Endothelial cell of umbilical vein (primary cell): ENCODE results near the gene TNP1. TPM values are rescaled to one million over a fixed set of nuclear protein-coding genes. Genes with fewer than 3 reads are reported as not detected.

ENCODE experiments used
- BruUV-seq: library from RNA; stranded (reverse); fragments of 400-500 nt; replicated peaks from 2 replicates; lab custom pipeline; 2021; lab: Mats Ljungman, UMichigan
- CTCF ChIA-PET: fragments of 300-600, 350-600 bp; sonication (Branson Sonifier 250); formaldehyde crosslinking; loops from one replicate; lab custom pipeline; 2021; ENCODE audit warnings: antibody characterized with exemption, inconsistent platforms; lab: Charles Lee
- POLR2A ChIA-PET: fragments of 300-600, 350-600 bp; sonication (Branson Sonifier 250); formaldehyde crosslinking; loops from one replicate; lab custom pipeline; 2021; ENCODE audit warnings: antibody characterized with exemption, inconsistent platforms; lab: Charles Lee
- DNase-seq: peaks from one replicate; pipeline ENCODE4 v3.0.0-alpha.2; 2011; ENCODE audit warnings: low read depth, low spot score
- FAIRE-seq: peaks from 2 replicates; lab custom pipeline; 2011; peaks lifted over from hg19 to GRCh38; lab: Jason Lieb, UNC
- H2AFZ ChIP-seq: 2 replicates; pipeline ENCODE4 v1.6.0; 2012; ENCODE audit warnings: low read depth, low read length, control low read depth, inconsistent platforms
- H3K27ac ChIP-seq: 2 replicates; pipeline ENCODE4 v1.5.1; 2011; ENCODE audit warnings: low read depth, mild to moderate bottlenecking, control low read depth, low read length, moderate library complexity; ENCODE audit not compliant: insufficient read depth
- H3K27me3 ChIP-seq, 2 experiments: 2 replicates each; pipeline versions ENCODE4 v1.6.0 to v1.6.1; 2011; ENCODE audit warnings: low read length in 2 of 2, mixed read lengths in 1 of 2; ENCODE audit not compliant: control insufficient read depth in 2 of 2, insufficient read depth in 2 of 2
- H3K36me3 ChIP-seq, 2 experiments: 2 replicates in 1 of 2; 3 replicates in 1 of 2; pipeline ENCODE4 v1.5.1; 2011; ENCODE audit warnings: low read length in 2 of 2, mild to moderate bottlenecking in 1 of 2, moderate library complexity in 1 of 2; ENCODE audit not compliant: control insufficient read depth in 2 of 2, insufficient read depth in 2 of 2; ENCODE audit errors: extremely low read depth in 1 of 2
- H3K4me1 ChIP-seq: 3 replicates; pipeline ENCODE4 v1.5.1; 2011; ENCODE audit warnings: mild to moderate bottlenecking, low read length; ENCODE audit not compliant: control insufficient read depth, insufficient read depth; ENCODE audit errors: extremely low read depth
- H3K4me2 ChIP-seq: 2 replicates; pipeline ENCODE4 v1.6.1; 2011; ENCODE audit warnings: low read length, control low read depth, mixed read lengths; ENCODE audit not compliant: insufficient read depth
- H3K4me3 ChIP-seq, 3 experiments: fragments of 200-600 bp in 1 of 3; sonication (generic), shearing (Covaris generic) in 1 of 3; replicated peaks in 1 of 3; 2 replicates each; pipeline ENCODE4 v1.5.1; 2011 to 2016; ENCODE audit warnings: control low read depth in 3 of 3, low read length in 3 of 3, mild to moderate bottlenecking in 2 of 3, inconsistent platforms in 1 of 3, low read depth in 1 of 3, moderate library complexity in 1 of 3; ENCODE audit not compliant: insufficient read depth in 1 of 3
- H3K79me2 ChIP-seq: 2 replicates; pipeline ENCODE4 v1.6.0; 2012; ENCODE audit warnings: low read length, inconsistent platforms; ENCODE audit not compliant: control insufficient read depth, insufficient read depth
- H3K9ac ChIP-seq: replicated peaks from 2 replicates; pipeline ENCODE3; 2011; ENCODE audit warnings: low read length, control low read depth; ENCODE audit not compliant: insufficient read depth; ENCODE audit errors: extremely low read depth
- H3K9me1 ChIP-seq: replicated peaks from 3 replicates; pipeline ENCODE4 v1.6.0; 2011; ENCODE audit warnings: mild to moderate bottlenecking, low read length; ENCODE audit not compliant: control insufficient read depth, insufficient read depth; ENCODE audit errors: extremely low read depth
- H3K9me3 ChIP-seq: replicated peaks from 2 replicates; pipeline ENCODE4 v1.5.1; 2012; ENCODE audit warnings: low read length, inconsistent platforms; ENCODE audit not compliant: control insufficient read depth, insufficient read depth
- H4K20me1 ChIP-seq: replicated peaks from 2 replicates; pipeline ENCODE3; 2011; ENCODE audit warnings: mild to moderate bottlenecking, low read length; ENCODE audit not compliant: control insufficient read depth, insufficient read depth; ENCODE audit errors: extremely low read depth
- CTCF ChIP-seq, 2 donors: IDR thresholded peaks; 1 replicate in 1 of 2; 2 replicates in 1 of 2; pipeline ENCODE4 v1.5.1; 2011; ENCODE audit warnings: low read length in 2 of 2, mild to moderate bottlenecking in 2 of 2, moderate library complexity in 2 of 2, control low read depth in 1 of 2, inconsistent platforms in 1 of 2, low read depth in 1 of 2; ENCODE audit not compliant: insufficient read depth in 1 of 2; ENCODE audit errors: extremely low read depth in 1 of 2
- EZH2 ChIP-seq: IDR thresholded peaks from 2 replicates; pipeline ENCODE4 v1.6.1; 2012; ENCODE audit warnings: borderline replicate concordance, low read depth, mild to moderate bottlenecking, moderate library complexity, low read length, inconsistent platforms; ENCODE audit not compliant: severe bottlenecking
- FOS ChIP-seq: IDR thresholded peaks from 2 replicates; pipeline ENCODE4 v1.6.1; 2011; ENCODE audit warnings: mild to moderate bottlenecking, low read length, moderate library complexity, borderline replicate concordance; ENCODE audit not compliant: insufficient read depth
- GATA2 ChIP-seq: IDR thresholded peaks from 2 replicates; pipeline ENCODE4 v1.7.0; 2011; ENCODE audit warnings: low read depth, mild to moderate bottlenecking, moderate library complexity, mixed read lengths, low read length; ENCODE audit not compliant: insufficient read length, insufficient read depth
- JUN ChIP-seq: IDR thresholded peaks from 2 replicates; pipeline ENCODE4 v1.6.1; 2011; ENCODE audit warnings: borderline replicate concordance, low read depth; ENCODE audit not compliant: insufficient read length, insufficient read depth
- MAX ChIP-seq: IDR thresholded peaks from 2 replicates; pipeline ENCODE4 v1.6.1; 2011; ENCODE audit not compliant: insufficient read depth, insufficient read length
- POLR2A ChIP-seq: IDR thresholded peaks from 2 replicates; pipeline ENCODE4 v1.6.1; 2012; ENCODE audit warnings: low read depth, mild to moderate bottlenecking, control low read depth, low read length
- POLR2AphosphoS5 ChIP-seq: IDR thresholded peaks from 2 replicates; pipeline ENCODE4 v1.6.1; 2012; ENCODE audit warnings: low read depth, mild to moderate bottlenecking, control low read depth, low read length, moderate library complexity; ENCODE audit not compliant: insufficient read depth
- dilution Hi-C: fragments of 300-500 bp; cut with MboI; formaldehyde crosslinking; loops from one replicate; pipeline ENCODE4 v1.15.0; 2019; ENCODE audit warnings: low sequenced_read_pairs; ENCODE audit not compliant: extremely low pct_ligation_motif_present
- intact Hi-C: fragments of 100-400 bp; cut with micrococcal nuclease; formaldehyde crosslinking; loops from one replicate; pipeline ENCODE4 v1.10.0; 2022
- polyA plus RNA-seq, 4 experiments: library from polyadenylated mRNA; depleted of rRNA in 3 of 4; stranded (reverse) in 3 of 4; unstranded in 1 of 4; fragments of >200 nt; gene quantifications; 2 replicates each; pipeline versions ENCODE4 v1.2.1 to v1.2.3, GENCODE V29; 2011 to 2012; ENCODE audit warnings: missing spikeins in 1 of 4
- total RNA-seq: library from RNA; stranded (reverse); gene quantifications from 2 replicates; pipeline ENCODE4 v1.2.3, GENCODE V29; 2021

Gene TNP1
- total and polyA plus RNA-seq, 2 donors (not counting 3 experiments of a cell fraction or from before 2014, with no cell fraction given), result not detected

GRCh38 chr2:216829533-216829932 lies 30.3 kb downstream of the TNP1 start:
- no peak overlapping the region for H3K4me3 ChIP-seq
- intact Hi-C loops (no loop called here), dilution Hi-C loops (no loop called here)
- no peaks in the 10 kb centered on the region for H4K20me1 ChIP-seq
- no peaks in the 10 kb centered on the region for H3K9me1 ChIP-seq
- H3K36me3 ChIP-seq, result no peaks in the 10 kb centered on the region
- no peaks in the 10 kb centered on the region for H3K79me2 ChIP-seq
- no peaks in the 10 kb centered on the region for H3K27me3 ChIP-seq
- DNase-seq (no peak), FAIRE-seq (no peak)
- H3K9me3 ChIP-seq, result no peaks in the 10 kb centered on the region
- POLR2A ChIA-PET, result no interaction called here
- no peaks in the 10 kb centered on the region for H3K4me1 ChIP-seq
- TF ChIP-seq EZH2, result no peak
- no peak for TF ChIP-seq POLR2AphosphoS5
- TF ChIP-seq POLR2A, result no peak
- TF ChIP-seq GATA2, result no peak
- TF ChIP-seq MAX, result no peak
- no peak for TF ChIP-seq JUN
- no peak for TF ChIP-seq FOS
- no peak for TF ChIP-seq CTCF (IDR thresholded peaks at IDR 0.05; ENCODE audit: extremely low read depth in 1 of 2, insufficient read depth in 1 of 2, low read depth in 1 of 2, low read length in 2 of 2)
- H3K27ac ChIP-seq, result no peak overlapping the region
- CTCF ChIA-PET, result no interaction called here
- H3K9ac ChIP-seq, result no peak overlapping the region
- BruUV-seq, result no TSS peak
- H2AFZ ChIP-seq, result no peak overlapping the region
- no peak overlapping the region for H3K4me2 ChIP-seq
